Esophagus muscularis mucosa (tissue), 3 donors: ENCODE measurements around the gene OR8B8.

Source experiments
- CTCF ChIP-seq, 3 experiments: fragments of 200-600 bp in 2 of 3; fragments of 450-650 bp in 1 of 3; sonication (generic) in 2 of 3; IDR thresholded peaks; one replicate each; pipeline ENCODE4 v1.5.1; 2017 to 2019; ENCODE audit warnings: antibody characterized with exemption in 3 of 3, mild to moderate bottlenecking in 2 of 3, moderate library complexity in 1 of 3
- POLR2A ChIP-seq: fragments of 450-650 bp; IDR thresholded peaks from one replicate; pipeline ENCODE4 v1.6.1; 2017; ENCODE audit warnings: antibody characterized with exemption, moderate library complexity, mild to moderate bottlenecking, low read depth
- POLR2AphosphoS5 ChIP-seq, 2 donors: sonication (generic); formaldehyde crosslinking; IDR thresholded peaks; one replicate each; pipeline ENCODE4 v1.6.1; 2017; ENCODE audit warnings: antibody characterized with exemption in 2 of 2

GRCh38 chr11:124460459-124460858 is 15.0 kb upstream of the OR8B8 start:
- TF ChIP-seq CTCF (IDR thresholded peaks at IDR 0.05) (no peak), POLR2A (no peak), POLR2AphosphoS5 (IDR thresholded peaks at IDR 0.05) (no peak)
